Measurements from ENCODE around the gene FOLR1.

Gene FOLR1

DNA sequence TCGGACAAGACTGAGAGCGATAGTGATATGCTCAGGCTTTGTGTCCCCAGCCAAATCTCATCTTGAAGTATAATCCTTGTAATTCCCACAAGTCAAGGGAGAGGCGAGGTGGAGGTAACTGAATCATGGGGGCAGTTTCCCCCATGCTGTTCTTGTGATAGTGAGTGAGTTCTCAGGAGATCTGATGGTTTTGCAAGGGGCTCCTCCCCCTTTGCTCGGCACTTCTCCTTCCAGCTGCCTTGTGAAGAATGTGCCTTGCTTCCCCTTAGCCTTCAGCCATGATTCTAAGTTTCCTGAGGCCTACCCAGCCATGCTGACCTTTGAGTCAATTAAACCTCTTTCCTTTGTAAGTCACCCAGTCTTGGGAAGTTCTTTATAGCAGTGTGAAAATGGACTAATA is 17.2 kb downstream of the FOLR1 start:
- Histone ChIP-seq H4K20me1 (ENCODE audit: insufficient read depth, low read length) (no peaks in the 10 kb centered on the region), H3K79me2 (ENCODE audit: insufficient read depth, low read length) (no peaks in the 10 kb centered on the region), H3K9ac (ENCODE audit: low read length) (no peak overlapping the region), H3K36me3 (ENCODE audit: insufficient read depth, low read length) (no peaks in the 10 kb centered on the region), H3K4me2 (ENCODE audit: low read length) (no peak overlapping the region), H3F3A (ENCODE audit: insufficient read depth, low read length) (no peaks in the 10 kb centered on the region), H3K27ac (ENCODE audit: low read depth, low read length, poor library complexity, severe bottlenecking) (no peak overlapping the region), H3K4me3 (ENCODE audit: low read depth, low read length, poor library complexity, severe bottlenecking) (no peak overlapping the region), H2AFZ (ENCODE audit: low read length) (no peak overlapping the region), H3K9me3 (ENCODE audit: low read length) (0 out of 2 replicates have a peak, but pooled peaks cover 3% of the 10 kb centered on the region), H3K27me3 (ENCODE audit: insufficient read depth, low read length) (no peaks in the 10 kb centered on the region), H3K9me2 (ENCODE audit: low read depth, low read length) (no peaks in the 10 kb centered on the region), H3K4me1 (ENCODE audit: insufficient read depth, low read length, severe bottlenecking) (no peaks in the 10 kb centered on the region)
- no peak for TF ChIP-seq EZH2 (IDR thresholded peaks at IDR 0.05; ENCODE audit: borderline replicate concordance, low read length)
- TF ChIP-seq, protein P1, sequence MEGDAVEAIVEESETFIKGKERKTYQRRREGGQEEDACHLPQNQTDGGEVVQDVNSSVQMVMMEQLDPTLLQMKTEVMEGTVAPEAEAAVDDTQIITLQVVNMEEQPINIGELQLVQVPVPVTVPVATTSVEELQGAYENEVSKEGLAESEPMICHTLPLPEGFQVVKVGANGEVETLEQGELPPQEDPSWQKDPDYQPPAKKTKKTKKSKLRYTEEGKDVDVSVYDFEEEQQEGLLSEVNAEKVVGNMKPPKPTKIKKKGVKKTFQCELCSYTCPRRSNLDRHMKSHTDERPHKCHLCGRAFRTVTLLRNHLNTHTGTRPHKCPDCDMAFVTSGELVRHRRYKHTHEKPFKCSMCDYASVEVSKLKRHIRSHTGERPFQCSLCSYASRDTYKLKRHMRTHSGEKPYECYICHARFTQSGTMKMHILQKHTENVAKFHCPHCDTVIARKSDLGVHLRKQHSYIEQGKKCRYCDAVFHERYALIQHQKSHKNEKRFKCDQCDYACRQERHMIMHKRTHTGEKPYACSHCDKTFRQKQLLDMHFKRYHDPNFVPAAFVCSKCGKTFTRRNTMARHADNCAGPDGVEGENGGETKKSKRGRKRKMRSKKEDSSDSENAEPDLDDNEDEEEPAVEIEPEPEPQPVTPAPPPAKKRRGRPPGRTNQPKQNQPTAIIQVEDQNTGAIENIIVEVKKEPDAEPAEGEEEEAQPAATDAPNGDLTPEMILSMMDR (IDR thresholded peaks at IDR 0.05; ENCODE audit: low read length), result no peak

DNA sequence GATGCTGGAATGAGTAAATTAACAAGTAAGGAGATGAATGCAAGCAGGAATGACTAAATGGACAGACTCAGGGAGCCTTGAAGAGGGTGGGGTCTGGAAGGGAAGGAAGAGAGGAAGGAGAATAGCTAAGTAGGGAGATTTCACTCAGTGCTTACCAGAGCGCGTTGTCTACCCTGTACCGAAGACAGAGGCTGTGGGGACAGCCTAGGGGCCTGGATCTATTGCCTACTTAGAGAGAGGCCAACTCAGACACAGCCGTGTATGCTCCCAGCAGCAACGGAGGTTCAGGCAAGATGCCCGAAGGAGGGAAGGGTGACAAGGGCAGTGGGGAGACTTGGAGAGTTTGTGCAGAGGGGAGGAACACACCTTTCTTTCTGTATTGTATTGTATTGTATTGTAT is 24.7 kb downstream of the FOLR1 start, which contains the start of gene FOLR2:
FOLR2 (plus strand) TSS at position 157 of the 400 bp plus-strand sequence. CDS start 1,791 bp downstream, outside the sequence.
- Histone ChIP-seq H3K9me3 (ENCODE audit: low read length) (no peaks in the 10 kb centered on the region), H3K4me2 (ENCODE audit: low read length) (no peak within 1 kb of the TSS), H3K4me3 (ENCODE audit: low read depth, low read length, poor library complexity, severe bottlenecking) (no peak within 1 kb of the TSS), H3K36me3 (ENCODE audit: insufficient read depth, low read length) (no peaks in the 10 kb centered on the region), H4K20me1 (ENCODE audit: insufficient read depth, low read length) (no peaks in the 10 kb centered on the region), H3K9me2 (ENCODE audit: low read depth, low read length) (no peaks in the 10 kb centered on the region), H3K9ac (ENCODE audit: low read length) (no peak within 1 kb of the TSS), H3K4me1 (ENCODE audit: insufficient read depth, low read length, severe bottlenecking) (peaks cover 7% of the 10 kb centered on the region), H2AFZ (ENCODE audit: low read length) (no peak within 1 kb of the TSS), H3K27ac (ENCODE audit: low read depth, low read length, poor library complexity, severe bottlenecking) (no peak within 1 kb of the TSS), H3K27me3 (ENCODE audit: insufficient read depth, low read length) (no peaks in the 10 kb centered on the region), H3F3A (ENCODE audit: insufficient read depth, low read length) (no peaks in the 10 kb centered on the region), H3K79me2 (ENCODE audit: insufficient read depth, low read length) (no peaks in the 10 kb centered on the region)
- TF ChIP-seq, protein P1 (IDR thresholded peaks at IDR 0.05; ENCODE audit: low read length), result no peak
- no peak for TF ChIP-seq EZH2 (IDR thresholded peaks at IDR 0.05; ENCODE audit: borderline replicate concordance, low read length)

DNA sequence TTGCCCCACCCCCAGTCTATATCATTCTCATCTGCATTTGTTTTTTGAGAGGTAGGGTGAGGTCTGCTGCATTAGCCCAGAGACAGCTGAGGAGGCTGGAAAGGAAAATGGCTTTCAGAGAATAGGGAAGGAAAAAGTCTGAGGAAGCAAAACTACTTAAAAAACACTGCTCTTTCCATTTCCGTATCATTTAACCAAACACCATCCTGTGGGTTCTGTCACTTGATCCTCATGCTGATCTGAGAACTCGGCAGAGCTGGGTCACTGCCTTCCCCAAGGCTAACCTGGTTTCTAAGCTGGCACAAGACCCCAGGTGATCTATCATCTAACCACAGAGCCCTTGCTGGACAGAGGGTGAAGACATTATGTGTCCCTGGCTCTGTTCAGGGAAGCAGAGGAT is 25.9 kb downstream of the FOLR1 start:
- H4K20me1 ChIP-seq (ENCODE audit: insufficient read depth, low read length), result no peaks in the 10 kb centered on the region
- no peaks in the 10 kb centered on the region for H3K9me2 ChIP-seq (ENCODE audit: low read depth, low read length)
- H3K27me3 ChIP-seq (ENCODE audit: insufficient read depth, low read length), result no peaks in the 10 kb centered on the region
- H3K4me3 ChIP-seq (ENCODE audit: low read depth, low read length, poor library complexity, severe bottlenecking), result no peak overlapping the region
- no peaks in the 10 kb centered on the region for H3F3A ChIP-seq (ENCODE audit: insufficient read depth, low read length)
- no peaks in the 10 kb centered on the region for H3K79me2 ChIP-seq (ENCODE audit: insufficient read depth, low read length)
- H3K4me1 ChIP-seq (ENCODE audit: insufficient read depth, low read length, severe bottlenecking), result peaks cover 19% of the 10 kb centered on the region
- H3K27ac ChIP-seq (ENCODE audit: low read depth, low read length, poor library complexity, severe bottlenecking), result no peak overlapping the region
- H3K9ac ChIP-seq (ENCODE audit: low read length), result no peak overlapping the region
- no peak overlapping the region for H2AFZ ChIP-seq (ENCODE audit: low read length)
- H3K4me2 ChIP-seq (ENCODE audit: low read length), result no peak overlapping the region
- H3K9me3 ChIP-seq (ENCODE audit: low read length), result no peaks in the 10 kb centered on the region
- TF ChIP-seq EZH2 (IDR thresholded peaks at IDR 0.05; ENCODE audit: borderline replicate concordance, low read length), result no peak
- TF ChIP-seq, protein P1 (IDR thresholded peaks at IDR 0.05; ENCODE audit: low read length), result no peak
- no peaks in the 10 kb centered on the region for H3K36me3 ChIP-seq (ENCODE audit: insufficient read depth, low read length)
